HG02852 (cell line): ENCODE results near the gene RPTOR.

Experiments used
- ATAC-seq: cut with Tn5 transposase; IDR thresholded peaks from one replicate; pipeline ENCODE4 v1.9.1; 2021; ENCODE audit warnings: mild to moderate bottlenecking, moderate library complexity; ENCODE audit not compliant: unreplicated experiment

RPTOR gene

DNA sequence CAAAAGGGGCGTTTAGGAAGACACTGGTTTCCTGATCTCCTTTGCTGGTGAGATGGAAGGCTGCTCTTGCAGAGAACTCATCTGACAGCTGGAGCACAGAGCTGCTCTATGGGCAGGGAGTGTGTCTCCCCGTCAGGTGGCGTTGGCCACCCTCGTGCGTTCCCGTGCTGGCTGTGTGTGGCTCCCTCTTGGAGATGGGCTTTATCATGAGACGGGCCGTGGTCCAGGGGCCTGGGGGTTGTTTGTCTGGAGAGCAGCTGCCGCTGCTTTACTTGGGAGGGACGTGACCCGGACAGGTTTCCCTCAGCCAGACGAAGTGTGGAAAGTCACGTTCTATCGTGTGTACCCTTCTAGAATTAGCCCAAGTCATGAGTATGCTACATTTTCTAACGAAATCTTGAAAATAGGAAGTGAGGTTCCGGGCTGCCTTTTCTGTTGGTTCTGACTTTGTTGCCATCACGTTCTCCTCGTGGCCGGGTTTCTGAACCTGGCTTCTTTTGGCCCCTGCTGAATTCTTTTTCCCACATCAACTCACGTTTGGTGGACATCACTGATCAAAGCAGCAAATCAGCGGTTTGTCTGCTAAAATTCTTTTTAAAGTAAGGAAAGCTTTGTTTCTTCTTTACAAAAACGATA is 341.4 kb downstream of the RPTOR start:
- ATAC-seq, result no peak

DNA sequence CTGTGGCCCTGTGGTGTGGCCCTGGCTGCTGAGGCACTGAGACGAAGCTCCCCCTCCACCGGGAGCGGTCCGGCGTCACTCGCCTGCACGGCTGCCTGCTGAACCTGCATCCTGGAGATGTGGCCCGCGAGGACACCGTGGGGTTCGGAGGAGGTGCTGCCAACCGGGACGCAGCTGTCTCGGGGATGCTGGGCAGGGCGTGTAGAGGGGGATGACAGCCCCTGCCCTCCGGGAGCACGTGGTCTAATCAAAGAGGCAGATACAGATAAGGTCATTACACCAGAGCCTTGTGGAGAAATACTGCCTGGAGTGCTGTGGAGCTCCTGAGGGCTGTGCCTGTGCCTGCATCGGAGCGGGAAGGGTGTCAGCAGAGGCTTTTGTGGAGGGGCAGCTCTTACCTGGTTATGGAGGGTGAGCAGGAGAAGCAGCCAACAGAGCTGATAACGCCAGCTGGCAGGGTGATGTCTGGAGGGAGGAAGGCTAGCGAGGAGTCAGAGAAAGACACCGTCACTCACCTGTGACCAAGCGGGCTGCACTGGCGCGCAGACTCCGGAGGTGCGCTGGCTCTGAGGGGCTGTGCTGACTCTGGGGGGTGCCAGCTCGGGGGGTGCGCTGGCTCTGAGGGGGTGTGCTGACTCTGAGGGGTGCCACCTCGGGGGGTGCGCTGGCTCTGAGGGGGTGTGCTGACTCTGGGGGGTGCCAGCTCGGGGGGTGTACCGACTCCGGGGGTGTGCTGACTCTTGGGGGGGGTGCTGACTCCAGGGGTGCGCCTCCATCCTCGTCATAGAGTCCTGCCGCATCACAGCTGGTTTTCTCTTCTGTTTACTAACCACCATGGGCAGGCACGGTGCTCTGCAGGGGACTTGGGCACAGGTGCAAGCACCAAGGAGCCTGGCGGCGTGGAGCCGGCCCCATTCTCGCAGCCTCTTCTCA is 342.3 kb downstream of the RPTOR start:
- ATAC-seq, result no peak

DNA sequence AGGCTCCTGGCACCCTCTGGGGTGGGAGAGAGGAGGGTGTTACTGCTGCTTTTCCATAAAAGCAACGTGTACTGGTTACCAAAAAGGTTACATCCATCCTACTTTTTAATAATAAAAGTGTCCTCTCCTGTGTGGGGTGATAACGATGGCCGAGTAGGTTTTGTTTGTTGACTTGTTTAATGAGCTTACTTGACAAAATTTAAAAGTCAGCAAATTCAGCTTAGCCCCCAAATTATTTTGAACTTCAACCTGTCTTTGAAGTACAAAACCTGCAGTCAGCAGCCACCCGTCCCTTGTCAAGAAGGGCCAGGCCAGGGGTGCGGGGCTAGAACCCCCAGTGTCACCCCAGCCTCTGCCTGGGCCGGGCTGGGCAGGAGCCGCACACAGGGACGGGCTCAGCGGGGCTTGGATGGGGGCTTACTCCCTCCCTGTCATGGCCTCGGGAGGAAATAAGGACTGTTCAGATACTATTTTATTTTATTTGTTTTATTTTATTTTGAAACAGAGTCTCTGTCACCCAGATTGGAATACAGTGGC is 343.1 kb downstream of the RPTOR start:
- no peak for ATAC-seq

DNA sequence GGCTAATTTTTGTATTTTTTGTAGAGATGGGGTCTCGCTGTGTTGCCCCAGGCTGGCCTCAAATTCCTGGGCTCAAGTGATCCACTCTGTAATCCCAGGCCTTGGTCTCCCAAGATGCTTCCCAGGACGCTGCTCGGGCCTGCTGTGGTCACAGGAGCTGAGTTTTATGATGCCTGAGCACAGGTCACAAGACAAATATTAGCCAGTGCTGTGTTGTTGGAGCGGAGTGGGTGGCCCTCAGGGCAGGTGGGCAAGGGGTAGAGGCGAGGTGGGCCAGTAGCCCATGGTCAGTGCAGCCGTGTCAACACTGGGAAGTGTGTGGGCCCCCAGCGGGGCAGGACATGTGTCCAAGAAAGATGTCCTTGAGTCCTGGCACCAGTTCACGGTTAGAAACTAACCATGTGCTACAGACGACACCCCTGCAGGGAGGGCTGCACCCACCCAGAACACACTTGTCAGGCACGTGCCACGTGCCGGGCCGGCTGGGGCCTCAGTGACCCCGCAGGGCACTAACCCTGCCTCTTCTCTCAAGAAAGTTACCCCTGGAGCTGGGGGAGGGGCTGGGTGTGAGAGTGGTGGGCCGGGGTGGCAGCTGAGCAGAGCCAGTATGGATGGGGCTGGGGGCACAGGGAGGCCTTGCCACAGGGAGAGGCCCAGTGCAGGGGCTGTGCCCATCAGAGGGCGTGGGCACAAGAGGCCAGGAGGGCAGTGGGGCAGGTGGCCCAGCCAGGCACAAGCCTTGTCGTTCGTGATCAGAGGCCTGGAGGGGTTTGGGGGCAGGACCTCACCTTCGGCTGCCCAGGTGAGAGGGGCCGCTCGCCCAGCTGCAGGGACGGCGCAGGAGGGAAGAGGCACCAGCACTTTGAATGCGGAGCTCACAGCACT is 343.9 kb downstream of the RPTOR start:
- no peak for ATAC-seq

DNA sequence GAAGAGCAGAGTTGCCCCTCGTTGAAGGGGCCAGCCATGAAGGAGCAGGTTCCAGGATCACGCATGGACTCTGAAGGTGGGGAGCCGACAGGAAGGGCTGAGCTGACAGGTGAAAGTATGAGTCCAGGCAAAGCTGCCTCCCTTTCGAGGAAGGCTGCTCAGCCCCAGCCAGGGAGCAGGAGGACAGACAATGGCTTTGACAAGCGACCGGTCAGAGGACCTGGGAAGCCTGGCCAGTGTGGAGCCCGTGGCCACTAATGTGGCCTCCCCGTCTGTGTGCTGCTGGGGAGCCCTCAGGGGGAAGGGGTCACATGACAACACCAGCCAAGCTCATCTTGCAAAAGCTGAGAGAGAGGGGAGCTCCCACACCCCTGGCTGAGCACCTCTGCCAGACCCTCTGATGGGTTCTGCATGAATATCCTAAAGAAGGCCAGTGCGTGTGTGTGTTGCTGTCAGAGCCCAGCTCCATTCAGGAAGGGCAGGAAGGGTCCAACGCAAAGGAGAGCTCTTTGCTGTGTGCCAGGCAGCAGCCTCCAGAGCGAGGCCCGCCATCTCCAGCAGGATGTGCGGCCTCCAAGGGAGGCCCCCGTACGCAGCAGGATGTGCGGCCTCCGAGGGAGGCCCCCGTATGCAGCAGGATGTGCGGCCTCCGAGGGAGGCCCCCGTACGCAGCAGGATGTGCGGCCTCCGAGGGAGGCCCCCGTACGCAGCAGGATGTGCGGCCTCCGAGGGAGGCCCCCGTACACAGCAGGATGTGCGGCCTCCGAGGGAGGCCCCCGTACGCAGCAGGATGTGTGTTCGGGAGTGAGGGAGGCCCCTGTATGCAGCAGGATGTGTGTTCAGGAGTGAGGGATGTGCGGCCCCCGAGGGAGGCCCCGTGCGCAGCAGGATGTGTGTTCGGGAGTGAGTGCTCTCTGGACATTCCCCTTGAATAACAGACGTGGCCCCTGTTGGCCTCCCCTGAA is 344.9 kb downstream of the RPTOR start:
- ATAC-seq, result no peak

DNA sequence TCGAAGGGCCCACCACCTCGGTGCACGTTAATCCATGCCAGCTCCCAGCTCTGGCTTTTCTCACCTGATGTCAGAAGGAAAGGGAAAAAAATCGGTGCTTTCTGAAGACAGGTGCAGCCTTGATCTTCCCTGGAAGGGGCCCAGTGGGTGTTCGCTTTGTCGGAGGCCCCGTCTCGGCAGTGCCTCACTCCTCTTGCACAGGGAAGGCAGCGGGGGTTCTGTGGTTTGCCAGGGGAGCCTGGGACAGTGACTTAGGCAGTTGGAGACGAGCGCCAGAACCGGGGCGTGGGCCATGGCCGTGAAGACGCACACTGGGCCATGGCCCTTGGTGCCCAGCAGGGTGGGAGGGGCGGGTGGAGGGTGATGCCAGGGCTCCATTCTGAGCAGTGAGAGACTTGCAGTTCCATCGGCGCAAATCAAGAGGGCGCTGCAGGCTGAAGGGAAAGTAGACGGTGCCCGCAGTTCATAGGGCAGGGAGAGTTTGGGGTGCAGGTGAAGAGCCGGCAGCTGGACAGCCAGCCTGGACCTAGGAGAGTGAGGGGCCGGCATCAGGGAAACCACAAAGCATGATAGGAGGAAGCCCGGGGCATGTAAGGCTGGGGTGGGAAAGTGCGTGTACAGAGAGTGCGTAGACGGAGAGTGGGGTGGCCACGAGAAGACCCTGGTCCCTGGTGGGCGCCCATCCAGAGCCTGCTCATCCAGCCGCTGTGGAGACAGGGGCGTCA is 345.7 kb downstream of the RPTOR start:
- no peak for ATAC-seq

DNA sequence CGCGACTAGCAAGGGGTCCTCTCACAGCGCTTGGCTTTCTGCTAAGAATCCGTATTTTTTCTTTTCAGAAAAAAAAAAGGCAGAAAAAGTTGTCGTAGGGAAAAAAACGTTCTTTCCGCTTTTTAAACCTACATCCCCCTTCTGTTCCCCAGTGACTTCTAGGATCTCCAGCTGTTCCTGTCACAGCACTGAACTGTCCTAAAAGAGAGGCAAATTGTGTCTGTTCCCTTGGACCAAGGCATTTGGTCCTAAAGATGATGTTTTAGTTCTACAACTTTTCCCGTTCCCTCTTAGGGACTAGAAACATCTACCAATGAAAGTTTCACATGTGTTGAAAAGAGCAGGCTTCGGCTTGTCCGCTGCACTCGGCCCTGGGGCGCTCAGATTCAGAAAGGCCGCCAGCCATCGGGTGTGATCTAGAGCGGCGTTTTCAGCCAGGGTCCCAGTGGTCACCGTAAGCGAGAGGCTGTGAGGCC is 346.3 kb downstream of the RPTOR start:
- ATAC-seq, result no peak

DNA sequence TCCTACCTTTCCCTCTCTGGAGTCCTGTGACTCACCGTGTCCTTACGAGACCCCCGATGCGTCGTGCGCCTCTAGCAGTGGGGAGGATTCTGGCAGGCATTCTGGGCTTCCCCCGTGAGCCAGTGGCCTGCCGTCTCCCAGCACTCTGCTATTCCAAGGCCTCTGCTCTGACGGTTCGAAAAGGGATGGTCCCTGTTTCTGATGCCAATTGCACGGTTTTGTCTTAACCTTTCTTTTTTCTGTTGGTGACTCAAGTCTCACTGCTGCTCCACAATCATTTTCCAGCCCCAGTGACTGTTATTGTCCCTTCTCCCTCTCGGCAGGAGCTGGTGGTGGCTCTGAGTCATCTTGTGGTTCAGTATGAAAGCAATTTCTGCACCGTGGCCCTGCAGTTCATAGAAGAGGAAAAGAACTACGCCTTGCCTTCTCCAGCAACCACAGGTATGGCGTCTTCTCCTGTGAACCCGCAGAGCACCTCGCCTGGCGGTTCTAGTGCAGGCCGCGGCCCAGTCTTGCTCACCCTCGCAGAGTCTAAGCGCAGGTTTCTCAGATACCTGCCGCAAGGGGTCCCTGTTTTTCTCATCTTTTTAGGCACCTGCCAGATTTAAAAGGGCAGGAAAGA is 346.9 kb downstream of the RPTOR start:
- peak; percentile 53 for ATAC-seq

DNA sequence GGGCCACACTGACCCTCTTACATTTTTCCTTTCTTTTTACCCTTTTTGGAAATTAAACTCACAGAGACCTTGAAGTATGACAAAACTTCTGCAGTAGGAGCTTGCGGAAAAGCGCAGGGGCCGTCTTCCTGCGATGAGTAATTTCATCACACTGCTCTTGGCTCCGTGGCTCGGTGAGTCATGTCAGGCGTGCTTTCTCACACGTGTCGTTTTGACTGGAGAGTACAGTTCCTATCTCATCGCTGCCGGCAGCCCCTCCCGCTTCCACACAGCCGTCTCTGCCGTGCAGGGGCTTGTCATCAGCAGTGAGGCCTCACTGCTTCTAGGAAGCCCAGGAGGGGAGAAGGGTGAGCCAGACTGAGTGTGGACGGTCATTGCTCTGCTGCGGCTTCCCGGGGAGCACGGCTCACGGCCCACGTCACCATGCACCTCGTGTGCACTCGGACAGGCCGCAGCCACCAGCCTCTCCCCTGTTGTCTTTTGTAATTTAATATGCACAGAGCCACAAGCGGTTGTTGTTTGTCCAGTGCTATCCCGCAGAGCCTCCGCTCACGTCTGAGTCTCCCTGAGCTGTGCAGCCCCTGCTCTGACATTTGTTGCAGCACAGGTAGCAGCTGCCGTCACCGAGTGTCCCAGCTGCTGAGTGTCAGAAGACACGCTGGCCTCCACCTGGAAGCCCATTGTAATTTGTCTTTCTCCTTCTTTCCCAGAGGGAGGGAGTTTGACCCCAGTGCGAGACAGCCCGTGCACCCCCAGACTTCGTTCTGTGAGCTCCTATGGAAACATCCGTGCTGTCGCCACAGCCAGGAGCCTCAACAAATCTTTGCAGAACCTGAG is 347.6 kb downstream of the RPTOR start:
- peak; percentile 79 for ATAC-seq

DNA sequence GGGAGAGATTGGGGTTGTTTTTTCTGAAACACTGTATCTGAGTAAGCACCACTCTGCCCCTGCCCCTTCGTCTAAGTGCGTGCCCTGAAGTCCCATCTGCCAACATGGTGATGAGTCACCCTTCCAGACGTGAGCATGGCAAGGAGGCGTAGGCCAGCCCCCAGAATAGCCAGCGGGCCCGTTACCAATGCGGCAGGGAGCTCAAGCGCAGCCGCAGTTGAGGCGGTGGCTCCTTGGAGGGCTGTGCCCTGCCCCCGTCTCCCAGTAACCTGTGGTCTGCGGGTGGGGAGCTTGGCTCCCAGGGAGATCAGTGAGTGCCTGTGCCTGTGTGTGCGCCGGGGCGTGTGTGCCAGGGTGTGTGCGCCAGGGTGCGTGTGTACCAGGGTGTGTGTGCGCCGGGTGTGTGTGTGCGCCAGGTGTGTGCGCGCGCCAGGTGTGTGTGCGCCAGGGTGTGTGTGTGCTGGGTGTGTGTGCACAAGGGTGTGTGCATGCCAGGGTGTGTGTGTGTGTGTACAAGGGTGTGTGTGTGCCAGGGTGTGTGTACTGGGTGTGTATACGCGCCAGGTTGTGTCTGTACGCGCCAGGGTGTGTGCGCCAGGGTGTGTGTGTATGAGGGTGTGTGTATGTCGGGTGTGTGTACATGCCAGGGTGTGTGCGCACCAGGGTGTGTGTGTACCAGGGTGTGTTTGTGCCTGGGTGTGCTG is 348.4 kb downstream of the RPTOR start:
- no peak for ATAC-seq

DNA sequence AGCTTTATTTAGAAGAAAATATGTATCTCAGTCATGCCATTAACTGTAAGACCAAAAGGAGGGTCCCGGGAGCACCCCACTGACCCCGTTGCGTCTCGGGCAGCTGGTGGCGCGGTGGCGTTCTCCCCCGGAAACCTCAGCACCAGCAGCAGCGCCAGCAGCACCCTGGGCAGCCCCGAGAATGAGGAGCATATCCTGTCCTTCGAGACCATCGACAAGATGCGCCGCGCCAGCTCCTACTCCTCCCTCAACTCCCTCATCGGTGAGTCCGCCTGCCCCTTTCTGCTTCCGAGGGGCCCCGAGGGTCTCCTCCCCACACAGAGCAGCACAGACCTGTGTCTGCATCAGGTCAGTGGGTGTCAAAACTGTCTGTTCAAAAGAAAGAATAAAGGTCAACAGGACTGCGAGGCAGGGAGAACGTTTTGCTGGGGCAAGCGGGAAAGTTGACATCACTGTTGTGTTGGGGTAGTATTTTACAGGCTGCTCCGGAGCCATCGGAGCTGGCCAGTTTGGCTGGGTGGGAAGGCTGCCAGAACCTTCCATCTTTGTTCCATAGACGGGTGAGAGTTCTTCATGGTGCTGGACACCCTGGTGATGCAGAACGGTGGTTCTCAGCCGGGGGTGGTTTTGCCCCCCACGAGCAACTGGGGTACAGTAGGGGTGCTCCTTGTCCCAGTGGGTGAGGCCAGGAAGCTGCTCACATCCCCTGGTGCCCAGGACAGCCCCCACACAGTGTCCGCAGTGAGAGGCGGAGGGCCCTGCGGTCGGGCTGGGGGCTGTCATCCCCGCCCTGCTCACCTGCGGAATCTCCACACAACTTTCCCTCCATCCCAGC is 349.2 kb downstream of the RPTOR start:
- ATAC-seq, result no peak

DNA sequence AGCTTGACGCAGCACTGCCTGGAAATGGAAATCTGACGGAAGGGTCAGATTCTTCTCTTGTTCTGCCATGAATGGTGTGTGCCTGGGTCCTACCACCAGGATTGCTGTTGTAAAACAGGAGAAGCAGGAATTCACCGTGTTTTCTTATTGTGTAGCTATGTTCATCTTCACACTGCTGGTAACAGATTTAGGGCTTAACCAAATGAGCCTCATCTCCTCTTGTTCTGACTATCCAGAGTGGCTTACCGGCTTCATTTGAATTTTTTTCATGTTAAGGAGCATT is 349.7 kb downstream of the RPTOR start:
- ATAC-seq, result no peak

DNA sequence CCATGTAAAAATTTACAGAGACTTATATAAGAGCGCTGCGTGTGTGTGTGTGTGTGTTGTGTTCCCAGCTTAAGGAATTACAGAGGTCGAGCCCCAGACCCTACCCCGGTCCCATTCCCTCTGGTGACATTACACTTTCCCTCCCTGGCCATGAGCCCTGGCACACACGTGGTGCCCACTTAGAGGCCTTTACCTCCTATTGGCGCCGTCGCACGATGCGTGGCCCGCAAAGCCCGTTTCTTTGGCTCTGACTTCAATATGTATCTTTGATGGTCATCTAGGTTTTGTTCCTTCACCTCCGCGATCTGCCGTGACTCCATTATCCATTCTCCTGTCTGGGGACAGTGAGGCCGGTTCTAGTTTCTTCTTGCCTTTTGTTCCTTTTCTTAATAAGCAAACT is 350.1 kb downstream of the RPTOR start:
- ATAC-seq, result no peak

DNA sequence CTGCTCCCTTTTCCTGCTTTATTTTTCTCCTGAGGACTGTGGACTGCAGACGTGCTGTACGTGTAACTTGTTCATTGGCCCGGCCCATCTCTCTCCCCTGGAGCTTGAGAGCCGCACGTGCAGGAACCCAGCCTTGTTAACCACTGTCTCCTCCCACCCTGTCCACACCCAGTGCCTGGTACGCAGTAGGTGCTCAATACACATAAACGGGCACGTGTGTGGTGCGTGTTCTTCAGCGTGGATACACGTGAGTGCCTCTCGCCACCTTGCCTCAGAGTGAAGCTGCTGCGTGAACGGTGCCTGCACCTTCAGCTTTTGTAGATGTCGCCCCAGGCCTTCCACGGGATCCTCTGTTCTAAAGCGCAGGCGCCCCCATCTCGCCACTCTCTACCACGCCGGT is 350.7 kb downstream of the RPTOR start:
- ATAC-seq, result no peak

DNA sequence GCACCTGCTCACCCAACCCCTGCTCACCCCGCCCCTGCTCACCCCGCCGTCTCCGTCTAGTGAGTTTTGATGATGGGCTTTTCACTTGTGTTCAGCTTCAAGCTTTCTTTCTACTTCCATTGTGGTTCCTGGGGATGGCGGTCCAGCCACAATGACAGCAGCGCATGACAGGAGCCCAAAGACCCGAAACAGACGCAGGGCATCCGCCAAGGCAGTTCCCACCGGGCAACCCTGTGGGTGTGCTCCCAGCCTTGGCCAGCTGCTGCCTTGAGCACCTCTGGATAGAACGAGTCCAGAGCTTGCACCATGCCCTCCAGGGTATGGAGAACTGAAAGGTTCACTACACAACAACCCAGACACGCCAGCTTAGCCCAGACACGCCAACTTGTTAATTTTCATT is 354.1 kb downstream of the RPTOR start:
- no peak for ATAC-seq

DNA sequence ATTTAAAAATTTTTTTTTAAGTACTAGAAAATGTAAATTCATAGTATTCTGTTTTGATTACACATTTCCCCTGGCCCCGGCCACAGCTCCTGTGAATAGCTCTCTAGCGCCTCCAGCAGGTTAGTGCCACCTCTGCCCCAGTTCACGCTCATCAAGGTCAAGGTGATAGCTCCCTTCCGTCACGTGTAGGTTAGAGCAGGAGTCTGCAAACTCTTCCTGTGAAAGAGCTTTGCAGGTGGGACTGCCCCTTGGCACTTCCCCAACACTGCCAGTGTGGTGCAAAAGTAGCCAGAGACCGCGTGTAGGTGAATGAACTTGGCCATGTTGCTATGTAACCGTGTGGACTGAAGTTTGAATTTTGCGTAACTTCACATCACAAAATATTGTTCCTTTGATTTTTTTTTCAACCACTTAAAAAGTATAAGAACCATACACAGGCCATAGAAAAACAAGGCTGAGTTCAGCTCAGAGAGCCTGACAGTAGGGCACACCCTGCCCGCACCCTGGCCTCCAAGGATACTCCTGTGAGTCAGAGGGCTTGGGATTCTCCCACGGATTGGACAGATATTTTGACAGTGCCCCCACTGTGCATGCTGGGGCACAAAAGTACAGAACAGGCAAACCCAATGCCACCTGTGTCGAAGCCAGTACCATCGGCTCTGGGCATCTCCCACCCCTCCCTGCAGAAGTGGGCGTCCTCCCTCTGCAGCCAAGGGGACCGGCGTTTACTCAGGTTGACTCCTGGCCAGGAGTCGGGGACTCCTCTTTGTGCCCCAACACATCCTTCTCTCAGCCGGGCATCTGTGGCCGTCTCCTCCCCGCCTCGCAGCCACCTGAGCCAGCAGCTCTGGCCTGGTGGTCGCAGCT is 355.0 kb downstream of the RPTOR start:
- ATAC-seq, result no peak
